ENCODE measurements around the gene TAS2R1.

The TAS2R1 gene

GRCh38 chr5:9582406-9582805, 47.7 kb downstream of the TAS2R1 start:
- DNase-seq = no peak
